Naive thymus-derived CD4-positive, alpha-beta T cell (primary cell): Measurements from ENCODE around the gene TMEM229B. TPM values are rescaled to one million over a fixed set of nuclear protein-coding genes. Genes with fewer than 3 reads are reported as not detected.

Experiments
- microRNA-seq: library from miRNA; unstranded; fragments of <30 nt; microRNA quantifications from one replicate; pipeline ENCODE4 v1.2.0, GENCODE V29; 2022; ENCODE audit warnings: borderline microRNAs expressed
- polyA plus RNA-seq, 2 donors: library from polyadenylated mRNA; unstranded; fragments of 300-500 nt; fragmentation: Illumina TruSeq; gene quantifications; one replicate each; pipeline ENCODE4 v1.2.3, GENCODE V29; 2021
- total RNA-seq, 6 experiments: library from RNA in 5 of 6; stranded (reverse) in 5 of 6; gene quantifications; 1 replicate in 5 of 6; 2 replicates in 1 of 6; pipeline ENCODE4 v1.2.3 and lab custom pipeline; 2021 to 2026

TMEM229B gene
- total and polyA plus RNA-seq, 7 experiments from 2014 or later = 19.1 to 32.2 (median 30.6) TPM

Small RNA genes lying within 50 kb of the gene (microRNA-seq; reads per million reads assigned to microRNA genes)
- gene MIR5694 = not detected

Other genes with a start within 250 kb of the TMEM229B start
- 10 to 100 TPM in 4 of 5 experiments, 1 to 10 TPM in 1; 5.9 to 23.6 (median 12.4) TPM for gene PALS1, start 247.3 kb downstream of the TMEM229B start, total RNA-seq
- 1 to 10 TPM; 2.0 to 2.7 TPM for gene PALS1, start 247.3 kb downstream of the TMEM229B start, polyA plus RNA-seq
- gene ATP6V1D, start 128.9 kb downstream of the TMEM229B start, total RNA-seq = 10 to 100 TPM; 28.5 to 41.5 (median 33.4) TPM
- 10 to 100 TPM; 43.3 to 45.6 TPM for gene ATP6V1D, start 128.9 kb downstream of the TMEM229B start, polyA plus RNA-seq
- 100 to 1,000 TPM in 1 of 5 experiments, 10 to 100 TPM in 4; 41.4 to 115 (median 49.4) TPM for gene EIF2S1, start 128.4 kb downstream of the TMEM229B start, total RNA-seq
- gene EIF2S1, start 128.4 kb downstream of the TMEM229B start, polyA plus RNA-seq = 100 to 1,000 TPM in 1 of 2 donors, 10 to 100 TPM in 1; 65.1 to 112 TPM
- gene PLEK2, start 76.6 kb downstream of the TMEM229B start, total RNA-seq = 1 to 10 TPM in 3 of 5 experiments, under 1 TPM in 2; 0.36 to 2.8 (median 1.5) TPM
- 1 to 10 TPM; 4.1 to 5.4 TPM for gene PLEK2, start 76.6 kb downstream of the TMEM229B start, polyA plus RNA-seq
- gene PLEKHH1, start 44.6 kb upstream of the TMEM229B start, total RNA-seq = 1 to 10 TPM in 1 of 5 experiments, under 1 TPM in 4; 0.22 to 1.4 (median 0.32) TPM
- not detected for gene PLEKHH1, start 44.6 kb upstream of the TMEM229B start, polyA plus RNA-seq
- 10 to 100 TPM; 14.3 to 42.1 (median 34.5) TPM for gene PIGH, start 111.5 kb upstream of the TMEM229B start, total RNA-seq
- 10 to 100 TPM; 31.2 to 31.7 TPM for gene PIGH, start 111.5 kb upstream of the TMEM229B start, polyA plus RNA-seq
- gene ARG2, start 131.2 kb upstream of the TMEM229B start, total RNA-seq = 1 to 10 TPM in 3 of 5 experiments, under 1 TPM in 2; 0.46 to 5.1 (median 3.2) TPM
- under 1 TPM; 0.36 to 0.56 TPM for gene ARG2, start 131.2 kb upstream of the TMEM229B start, polyA plus RNA-seq
- 10 to 100 TPM; 49.2 to 82.4 (median 65.9) TPM for gene VTI1B, start 185.9 kb upstream of the TMEM229B start, total RNA-seq
- 10 to 100 TPM; 53.7 to 99.7 TPM for gene VTI1B, start 185.9 kb upstream of the TMEM229B start, polyA plus RNA-seq
- gene RDH11, start 207.0 kb upstream of the TMEM229B start, total RNA-seq = 10 to 100 TPM; 22.3 to 44.5 (median 42.6) TPM
- gene RDH11, start 207.0 kb upstream of the TMEM229B start, polyA plus RNA-seq = 10 to 100 TPM; 85.4 to 96.8 TPM
- not detected for gene RDH12, start 213.2 kb upstream of the TMEM229B start, total RNA-seq
- gene RDH12, start 213.2 kb upstream of the TMEM229B start, polyA plus RNA-seq = under 1 TPM; 0.10 to 0.31 TPM